SK-N-SH treated with all-trans-retinoic acid at 6 μM for 48 hours (cell line): ENCODE measurements around the gene ASNS.
"Not testable (repeated sequence)": the region's sequence is repeated elsewhere in the genome, so short reads cannot be mapped to it uniquely, and the experiment has no call there.

Experiments used
- ARNTL ChIP-seq: fragments of 450-650 bp; formaldehyde crosslinking; IDR thresholded peaks from 2 replicates; pipeline ENCODE4 v1.5.0; 2020; ENCODE audit warnings: low read depth, mild to moderate bottlenecking, moderate library complexity, borderline replicate concordance
- BACH2 ChIP-seq: fragments of 250-450 bp; sonication (Bioruptor Pico); IDR thresholded peaks from 2 replicates; pipeline ENCODE4 v1.9.0; 2021; ENCODE audit warnings: mild to moderate bottlenecking, borderline replicate concordance
- GLIS3 ChIP-seq: fragments of 250-450 bp; sonication (Bioruptor Pico); IDR thresholded peaks from 2 replicates; pipeline ENCODE4 v1.5.0; 2020; ENCODE audit warnings: mild to moderate bottlenecking, moderate library complexity
- ISL1 ChIP-seq: fragments of 250-450 bp; sonication (Bioruptor Pico); IDR thresholded peaks from 2 replicates; pipeline ENCODE4 v2.1.2; 2022; ENCODE audit warnings: mild to moderate bottlenecking, moderate library complexity
- PATZ1 ChIP-seq: fragments of 250-450 bp; sonication (Bioruptor Pico); IDR thresholded peaks from 2 replicates; pipeline ENCODE4 v1.8.0; 2020; ENCODE audit warnings: mild to moderate bottlenecking, moderate library complexity, borderline replicate concordance
- POU6F1 ChIP-seq: fragments of 250-450 bp; sonication (Bioruptor Pico); IDR thresholded peaks from 2 replicates; pipeline ENCODE4 v1.8.0; 2021; ENCODE audit warnings: low read depth, mild to moderate bottlenecking, moderate library complexity, borderline replicate concordance
- ZFP30 ChIP-seq: fragments of 450-650 bp; formaldehyde crosslinking; IDR thresholded peaks from 2 replicates; pipeline ENCODE4 v1.5.0; 2022; ENCODE audit warnings: mild to moderate bottlenecking, moderate library complexity
- TF ChIP-seq, protein P1 (sequence below): fragments of 250-450 bp; sonication (Bioruptor Pico); IDR thresholded peaks from 2 replicates; pipeline ENCODE4 v1.5.0; 2020; ENCODE audit warnings: mild to moderate bottlenecking, moderate library complexity

DNA sequence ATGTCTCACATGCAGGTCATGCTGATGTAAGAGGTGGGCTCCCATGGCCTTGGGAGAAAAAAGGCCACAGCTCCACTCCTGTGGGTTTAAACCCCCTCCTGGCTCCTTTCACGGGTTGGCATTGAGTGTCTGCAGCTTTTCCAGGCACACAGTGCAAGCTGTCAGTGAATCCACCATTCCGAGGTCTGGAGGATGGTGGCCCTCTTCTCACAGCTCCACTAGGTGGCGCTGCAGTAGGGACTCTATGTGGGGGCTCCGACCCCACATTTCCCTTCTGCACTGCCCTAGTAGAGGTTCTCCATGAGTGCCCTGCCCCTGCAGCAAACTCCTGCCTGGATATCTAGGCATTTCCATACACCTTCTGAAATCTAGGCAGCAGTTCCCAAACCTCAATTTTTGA lies 19.5 kb upstream of the ASNS start:
- not testable (repeated sequence) for TF ChIP-seq BACH2; ARNTL (CRISPR knock-in tag); POU6F1; PATZ1 (CRISPR knock-in tag); ISL1 (CRISPR knock-in tag); ZFP30 (CRISPR knock-in tag); GLIS3
- TF ChIP-seq, protein P1, sequence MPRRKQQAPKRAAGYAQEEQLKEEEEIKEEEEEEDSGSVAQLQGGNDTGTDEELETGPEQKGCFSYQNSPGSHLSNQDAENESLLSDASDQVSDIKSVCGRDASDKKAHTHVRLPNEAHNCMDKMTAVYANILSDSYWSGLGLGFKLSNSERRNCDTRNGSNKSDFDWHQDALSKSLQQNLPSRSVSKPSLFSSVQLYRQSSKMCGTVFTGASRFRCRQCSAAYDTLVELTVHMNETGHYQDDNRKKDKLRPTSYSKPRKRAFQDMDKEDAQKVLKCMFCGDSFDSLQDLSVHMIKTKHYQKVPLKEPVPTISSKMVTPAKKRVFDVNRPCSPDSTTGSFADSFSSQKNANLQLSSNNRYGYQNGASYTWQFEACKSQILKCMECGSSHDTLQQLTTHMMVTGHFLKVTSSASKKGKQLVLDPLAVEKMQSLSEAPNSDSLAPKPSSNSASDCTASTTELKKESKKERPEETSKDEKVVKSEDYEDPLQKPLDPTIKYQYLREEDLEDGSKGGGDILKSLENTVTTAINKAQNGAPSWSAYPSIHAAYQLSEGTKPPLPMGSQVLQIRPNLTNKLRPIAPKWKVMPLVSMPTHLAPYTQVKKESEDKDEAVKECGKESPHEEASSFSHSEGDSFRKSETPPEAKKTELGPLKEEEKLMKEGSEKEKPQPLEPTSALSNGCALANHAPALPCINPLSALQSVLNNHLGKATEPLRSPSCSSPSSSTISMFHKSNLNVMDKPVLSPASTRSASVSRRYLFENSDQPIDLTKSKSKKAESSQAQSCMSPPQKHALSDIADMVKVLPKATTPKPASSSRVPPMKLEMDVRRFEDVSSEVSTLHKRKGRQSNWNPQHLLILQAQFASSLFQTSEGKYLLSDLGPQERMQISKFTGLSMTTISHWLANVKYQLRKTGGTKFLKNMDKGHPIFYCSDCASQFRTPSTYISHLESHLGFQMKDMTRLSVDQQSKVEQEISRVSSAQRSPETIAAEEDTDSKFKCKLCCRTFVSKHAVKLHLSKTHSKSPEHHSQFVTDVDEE (CRISPR knock-in tag): not testable (repeated sequence)
